ENCODE data around the gene KIF15.
"Not testable (repeated sequence)": the region's sequence is repeated elsewhere in the genome, so short reads cannot be mapped to it uniquely, and the experiment has no call there.

Gene KIF15

GRCh38 chr3:44821206-44821605, 59.6 kb downstream of the KIF15 start:
- DNase-seq (ENCODE audit: low spot score): not testable (repeated sequence)

DNA sequence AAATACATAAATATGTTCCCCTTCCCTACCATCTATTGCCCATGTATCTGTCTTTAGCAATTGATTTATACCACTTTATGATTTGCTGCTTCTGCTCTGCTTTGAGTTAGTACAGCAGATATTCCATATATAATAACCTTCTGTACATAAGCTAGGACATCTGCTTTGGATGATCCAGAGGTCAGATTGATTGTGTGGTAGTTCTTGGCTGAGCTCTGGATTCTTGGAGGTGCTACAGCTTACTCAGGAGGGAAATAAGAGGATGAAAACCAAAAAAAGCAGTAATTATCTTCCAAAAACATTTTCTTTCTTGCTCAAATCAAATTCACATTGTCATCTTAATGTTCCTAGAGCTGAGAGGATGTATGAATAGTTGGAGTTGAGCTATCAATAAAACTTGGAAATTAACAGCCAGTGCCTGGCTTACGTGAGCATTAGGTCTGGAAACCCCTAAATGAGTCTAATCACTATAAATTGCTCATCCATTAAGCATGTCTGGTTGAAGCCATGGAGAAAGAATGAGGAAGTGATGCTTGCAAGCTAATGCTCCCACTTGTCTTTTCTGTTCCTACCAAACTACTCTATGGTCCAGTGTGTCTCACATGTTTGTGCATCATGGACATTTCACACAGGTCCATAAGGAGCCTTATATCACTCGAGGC, 63.8 kb downstream of the KIF15 start:
- no peak for DNase-seq (ENCODE audit: low spot score)

- no peak for DNase-seq (ENCODE audit: low spot score)
These were observed 65.6 kb downstream of the KIF15 start for GRCh38 chr3:44827196-44827595.

- no peak for DNase-seq (ENCODE audit: low spot score)
These were observed 69.6 kb downstream of the KIF15 start for GRCh38 chr3:44831232-44831631.

GRCh38 chr3:44832032-44832431, 70.4 kb downstream of the KIF15 start:
- DNase-seq (ENCODE audit: low spot score): no peak

- no peak for DNase-seq (ENCODE audit: low spot score)
These were observed 71.4 kb downstream of the KIF15 start for GRCh38 chr3:44832965-44833364.

DNA sequence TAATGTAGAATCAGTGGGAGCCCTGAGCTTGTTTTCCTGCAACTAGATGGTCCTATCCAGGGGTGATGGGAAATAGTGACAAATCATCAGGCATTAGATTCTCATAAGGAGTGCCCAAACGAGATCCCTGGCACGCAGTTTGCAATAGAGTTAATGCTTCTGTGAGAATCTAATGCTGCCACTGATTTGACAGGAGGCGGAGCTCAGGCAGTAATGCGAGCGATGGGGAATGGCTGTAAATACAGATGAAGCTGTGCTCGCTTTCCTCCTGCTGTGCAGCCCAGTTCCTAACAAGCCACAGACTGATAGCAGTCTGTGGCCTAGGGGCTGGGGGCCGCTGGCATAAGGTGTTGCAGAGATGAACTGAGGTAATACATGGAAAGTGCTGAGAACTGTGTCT, 71.8 kb downstream of the KIF15 start:
- DNase-seq (ENCODE audit: low spot score): no peak

DNA sequence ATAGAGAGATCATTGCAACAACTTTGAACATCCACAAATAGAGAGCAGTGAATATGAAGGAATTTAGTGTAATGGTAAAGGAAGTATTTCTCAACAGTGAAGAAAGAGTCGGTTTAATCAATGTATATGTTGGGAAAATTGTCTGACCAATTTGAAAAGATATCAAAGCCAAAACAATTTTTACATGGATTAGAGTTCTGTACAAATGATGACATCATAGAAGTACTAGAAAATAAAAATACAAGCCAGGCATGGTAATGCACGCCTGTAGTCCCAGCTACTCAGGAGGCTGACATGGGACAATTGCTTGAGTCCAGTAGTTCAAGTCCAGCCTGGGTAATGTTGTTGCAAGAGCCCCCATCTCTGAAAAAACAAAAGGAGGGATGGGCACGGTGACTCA, 74.1 kb downstream of the KIF15 start:
- no peak for DNase-seq (ENCODE audit: low spot score)

GRCh38 chr3:44842376-44842775, 80.8 kb downstream of the KIF15 start:
- no peak for DNase-seq (ENCODE audit: low spot score)

DNA sequence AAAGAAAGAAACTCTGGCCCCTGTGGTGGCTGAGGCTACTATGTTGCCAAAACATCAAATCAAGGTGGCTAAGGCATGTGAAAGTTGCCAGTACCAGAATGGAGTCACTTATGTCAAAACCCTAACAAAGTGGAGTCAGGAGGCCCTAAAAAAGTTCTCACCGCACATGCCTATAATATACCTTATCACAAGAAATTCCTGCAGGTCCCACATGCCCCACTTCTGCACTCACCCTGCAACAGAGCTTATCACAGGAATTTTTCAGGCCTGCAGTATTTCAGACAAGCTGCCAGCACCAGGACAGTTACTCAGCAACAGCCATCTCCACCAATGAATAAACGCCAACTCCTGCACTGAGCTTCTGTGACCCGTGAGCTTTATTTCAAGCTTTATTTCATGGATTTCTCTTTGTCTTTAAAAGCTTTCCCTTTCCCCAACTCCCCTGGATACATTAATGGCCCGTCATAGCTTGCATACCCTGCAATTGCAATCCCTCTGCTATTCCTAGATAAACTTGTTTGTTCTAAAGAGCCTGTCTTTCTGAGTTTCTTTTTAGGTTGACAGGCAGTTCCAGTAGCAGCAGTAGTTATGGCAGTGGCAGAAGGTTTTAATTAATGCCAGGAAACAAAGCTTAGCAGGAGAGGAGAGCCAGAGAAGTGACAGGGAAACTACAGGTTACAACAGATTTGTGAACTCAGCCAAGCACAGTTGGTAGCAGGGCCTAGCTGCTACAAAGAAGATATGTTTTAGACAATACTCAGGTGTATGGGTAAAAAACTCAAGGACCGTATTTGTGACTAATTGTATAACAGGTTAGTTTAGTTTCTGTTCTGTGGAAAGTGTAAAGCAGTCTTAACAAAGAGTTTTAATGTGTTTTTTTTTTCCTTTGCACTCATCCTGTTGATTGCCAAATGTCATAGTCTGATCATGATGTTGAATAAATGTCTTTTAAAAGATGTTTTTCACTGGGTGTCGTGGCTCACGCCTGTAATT, 84.2 kb downstream of the KIF15 start:
- no peak for DNase-seq (ENCODE audit: low spot score)

GRCh38 chr3:44848634-44849033, 87.0 kb downstream of the KIF15 start:
- no peak for DNase-seq (ENCODE audit: low spot score)

DNA sequence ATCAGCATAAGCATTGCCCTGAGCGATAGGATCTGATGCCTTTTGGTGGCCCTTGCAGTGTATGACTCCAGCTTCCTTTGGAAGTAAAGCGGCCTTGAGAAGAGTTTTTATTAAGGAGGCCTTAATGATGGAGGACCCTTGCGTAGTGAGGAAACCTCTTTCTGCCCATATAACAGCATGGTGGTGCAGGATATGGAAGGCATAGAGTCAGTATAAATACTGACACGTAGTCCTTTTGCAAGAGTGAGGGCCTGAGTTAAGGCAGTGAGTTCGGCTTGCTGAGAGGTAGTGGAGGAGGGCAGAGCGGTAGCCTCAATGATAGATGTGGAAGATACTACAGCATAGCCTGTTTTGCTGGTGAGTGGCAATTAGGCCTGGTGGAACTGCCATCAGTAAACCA, 95.1 kb downstream of the KIF15 start:
- not testable (repeated sequence) for DNase-seq (ENCODE audit: low spot score)

GRCh38 chr3:44860117-44860516, 98.5 kb downstream of the KIF15 start:
- DNase-seq (ENCODE audit: low spot score): no peak

- peak; percentile 88 for DNase-seq (ENCODE audit: low spot score)
These were observed 100.0 kb downstream of the KIF15 start, which contains the start of gene TMEM42 for GRCh38 chr3:44861412-44862225. Gene TMEM42, plus strand, starts transcription at chr3:44861912. Its CDS starts 13 bp downstream, at chr3:44861925.

GRCh38 chr3:44862226-44862637, 100.6 kb downstream of the KIF15 start:
- DNase-seq (ENCODE audit: low spot score): peak; percentile 31

GRCh38 chr3:44865272-44866035, 103.9 kb downstream of the KIF15 start:
- DNase-seq (ENCODE audit: low spot score): no peak

GRCh38 chr3:44867421-44868111, 106.0 kb downstream of the KIF15 start:
- no peak for DNase-seq (ENCODE audit: low spot score)

DNA sequence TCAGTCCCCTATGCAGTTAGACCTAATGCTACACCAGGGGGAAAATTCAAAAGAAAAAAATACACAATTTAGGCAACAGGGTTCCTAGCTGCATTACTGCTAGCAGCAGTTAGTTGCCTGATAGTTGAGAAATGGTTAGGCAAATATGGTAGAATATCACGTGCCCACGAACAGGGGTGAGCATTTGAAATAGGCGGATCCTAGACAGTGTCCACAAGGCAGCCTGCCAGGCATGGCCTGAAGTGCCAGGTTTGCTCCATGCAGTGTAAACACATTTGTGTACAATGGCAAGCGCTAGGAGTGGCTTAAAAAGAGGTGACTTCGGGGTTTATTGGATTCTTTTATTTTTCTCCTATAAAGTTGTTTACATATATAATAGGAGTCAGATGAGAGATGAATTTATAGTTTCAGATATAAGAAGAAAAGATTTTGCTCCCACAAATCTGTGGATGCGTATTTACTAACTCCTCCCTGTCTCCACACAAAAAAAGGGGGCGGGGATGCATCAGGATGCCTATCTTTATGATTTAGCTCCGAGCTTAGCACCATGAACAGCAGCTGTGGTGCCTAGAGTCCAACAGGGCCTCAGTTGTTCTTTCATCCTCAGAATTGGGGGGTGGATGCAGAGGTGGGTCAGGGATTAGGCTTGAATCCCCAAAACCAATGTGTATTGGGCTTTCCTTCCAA, 108.9 kb downstream of the KIF15 start:
- DNase-seq (ENCODE audit: low spot score): no peak

DNA sequence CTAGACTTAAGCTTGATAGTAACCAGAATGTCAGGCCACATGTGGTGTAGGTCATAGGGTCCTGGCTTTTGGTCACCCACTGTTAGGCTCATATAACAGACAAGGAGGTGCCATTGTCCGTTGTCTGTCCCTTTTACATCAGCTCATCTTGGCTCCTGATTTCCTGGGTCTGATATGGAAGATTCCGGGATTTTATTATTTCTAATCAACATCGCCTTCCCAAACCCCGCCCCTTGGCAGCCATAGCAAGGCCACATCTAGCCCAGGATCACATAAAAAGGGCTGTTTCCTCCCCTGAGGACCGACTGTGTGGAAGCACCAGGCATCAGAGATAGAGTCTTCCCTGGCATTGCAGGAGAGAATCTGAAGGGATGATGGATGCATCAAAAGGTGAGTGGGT, 112.7 kb downstream of the KIF15 start, which contains the start of gene TGM4:
TSS of gene TGM4 (plus strand) at position 301 of the 400 bp plus-strand sequence. CDS start at position 372, 71 bp downstream.
- DNase-seq (ENCODE audit: low spot score): no peak

GRCh38 chr3:44875596-44875995, 114.0 kb downstream of the KIF15 start:
- no peak for DNase-seq (ENCODE audit: low spot score)
